GM19043 (cell line): ENCODE results near the gene MIEN1.
"Not testable (repeated sequence)": the region's sequence is repeated elsewhere in the genome, so short reads cannot be mapped to it uniquely, and the experiment has no call there.

Experiments used
- ATAC-seq: cut with Tn5 transposase; IDR thresholded peaks from one replicate; pipeline ENCODE4 v1.9.1; 2021; ENCODE audit warnings: low read depth; ENCODE audit not compliant: unreplicated experiment

The MIEN1 gene

DNA sequence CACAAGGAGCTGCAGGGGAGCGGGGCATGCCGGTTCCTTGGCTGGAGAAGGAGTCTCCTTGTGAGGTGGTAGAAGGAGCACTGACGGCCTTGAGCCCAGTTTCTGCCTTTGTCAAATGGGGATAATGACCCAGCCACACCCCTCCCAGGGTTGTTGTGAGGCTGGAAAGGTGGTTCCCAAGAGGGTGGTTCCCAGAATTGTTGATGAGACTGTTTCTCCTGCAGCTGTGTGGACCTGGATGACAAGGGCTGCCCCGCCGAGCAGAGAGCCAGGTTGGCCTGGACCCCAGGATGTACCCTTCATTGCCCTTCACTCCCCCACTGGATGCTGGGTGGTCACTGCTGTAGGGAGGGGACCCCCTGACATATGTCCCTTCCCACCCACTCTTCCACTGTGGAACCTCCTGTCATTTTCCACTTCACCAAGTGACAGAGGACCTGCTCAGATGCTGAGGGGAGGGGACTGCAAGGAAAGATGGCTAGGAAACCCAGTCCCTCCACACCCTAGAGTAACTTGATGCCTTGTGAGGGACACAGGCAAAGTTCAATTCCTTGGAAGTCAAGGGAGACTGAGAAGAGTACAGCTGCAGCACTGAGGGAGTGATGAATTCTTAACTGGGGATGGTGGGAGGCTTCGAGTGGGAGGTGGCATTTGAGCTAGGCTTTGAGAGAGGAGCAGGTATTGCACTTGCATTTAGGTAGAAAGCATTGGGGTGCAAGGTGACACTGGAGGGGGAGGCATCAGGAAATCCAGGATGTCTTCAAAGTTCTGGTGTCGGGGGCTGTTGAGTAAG lies 10.6 kb downstream of the MIEN1 start:
- no peak for ATAC-seq

- no peak for ATAC-seq
These were observed 12.7 kb downstream of the MIEN1 start for GRCh38 chr17:39717660-39718059.

DNA sequence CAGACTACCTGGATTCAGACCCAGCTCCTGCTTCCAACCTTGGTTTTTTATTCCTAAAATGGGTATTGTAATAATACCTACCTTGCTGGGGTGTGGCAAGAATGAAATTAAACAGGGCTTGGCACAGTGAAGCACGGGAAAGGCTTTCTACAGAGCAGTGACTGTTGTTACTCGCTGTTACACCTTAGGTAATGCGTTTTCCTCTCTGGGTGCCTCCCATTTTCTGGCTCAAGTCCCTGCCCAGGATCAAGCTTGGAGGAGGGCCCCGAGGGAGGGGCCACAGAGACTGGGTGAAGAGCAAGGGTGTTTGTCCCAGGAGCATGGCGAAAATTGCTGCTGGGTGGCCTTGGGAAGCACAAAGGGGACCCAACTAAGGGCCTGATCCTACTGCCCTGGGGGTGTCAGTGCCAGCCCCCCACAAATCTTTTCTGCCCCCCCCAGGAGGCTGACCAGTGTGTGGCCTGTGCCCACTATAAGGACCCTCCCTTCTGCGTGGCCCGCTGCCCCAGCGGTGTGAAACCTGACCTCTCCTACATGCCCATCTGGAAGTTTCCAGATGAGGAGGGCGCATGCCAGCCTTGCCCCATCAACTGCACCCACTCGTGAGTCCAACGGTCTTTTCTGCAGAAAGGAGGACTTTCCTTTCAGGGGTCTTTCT lies 13.3 kb downstream of the MIEN1 start:
- no peak for ATAC-seq

DNA sequence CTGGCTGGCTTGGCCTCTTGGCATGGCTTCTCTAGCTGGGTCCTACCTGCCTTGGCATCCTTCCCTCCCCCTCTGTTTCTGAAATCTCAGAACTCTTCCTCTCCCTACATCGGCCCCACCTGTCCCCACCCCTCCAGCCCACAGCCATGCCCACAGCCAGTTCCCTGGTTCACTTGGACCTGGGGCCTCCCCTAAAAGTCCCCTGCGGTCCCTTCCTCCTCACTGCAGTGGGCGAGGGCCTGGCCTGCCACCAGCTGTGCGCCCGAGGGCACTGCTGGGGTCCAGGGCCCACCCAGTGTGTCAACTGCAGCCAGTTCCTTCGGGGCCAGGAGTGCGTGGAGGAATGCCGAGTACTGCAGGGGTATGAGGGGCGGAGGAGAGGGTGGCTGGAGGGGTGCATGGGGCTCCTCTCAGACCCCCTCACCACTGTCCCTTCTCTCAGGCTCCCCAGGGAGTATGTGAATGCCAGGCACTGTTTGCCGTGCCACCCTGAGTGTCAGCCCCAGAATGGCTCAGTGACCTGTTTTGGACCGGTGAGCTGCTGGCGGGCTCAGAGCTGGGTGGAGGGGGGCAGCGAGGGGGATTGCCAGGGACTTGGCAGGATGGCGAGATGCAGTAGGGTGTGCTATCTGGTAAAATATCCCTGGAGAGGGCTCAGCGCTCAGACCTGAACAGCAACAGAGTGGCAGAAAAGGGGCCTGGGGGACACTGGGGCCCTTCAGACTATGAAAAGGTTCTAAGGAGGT lies 14.1 kb downstream of the MIEN1 start:
- ATAC-seq = no peak

- ATAC-seq = no peak
These were observed 14.8 kb downstream of the MIEN1 start for GRCh38 chr17:39715375-39716072.

DNA sequence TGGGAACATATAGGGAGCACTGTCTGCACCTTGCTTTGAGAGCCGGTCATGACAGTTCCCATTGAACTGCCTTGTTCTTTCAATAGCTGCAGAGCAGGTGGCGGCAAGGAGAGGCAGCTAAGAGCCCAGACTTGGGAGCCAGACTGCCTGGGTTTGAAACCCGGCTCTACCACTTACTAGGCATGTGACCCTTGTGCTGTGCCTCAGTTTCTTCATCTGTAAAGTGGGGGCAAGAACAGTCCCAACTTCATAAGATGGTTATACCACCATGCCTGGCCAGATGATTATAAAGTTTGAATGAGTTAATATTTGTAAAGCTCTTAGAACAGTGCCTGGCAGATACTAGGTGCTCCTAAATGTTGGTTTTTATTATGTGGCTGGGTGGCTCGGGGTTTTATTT lies 16.1 kb downstream of the MIEN1 start:
- no peak for ATAC-seq

DNA sequence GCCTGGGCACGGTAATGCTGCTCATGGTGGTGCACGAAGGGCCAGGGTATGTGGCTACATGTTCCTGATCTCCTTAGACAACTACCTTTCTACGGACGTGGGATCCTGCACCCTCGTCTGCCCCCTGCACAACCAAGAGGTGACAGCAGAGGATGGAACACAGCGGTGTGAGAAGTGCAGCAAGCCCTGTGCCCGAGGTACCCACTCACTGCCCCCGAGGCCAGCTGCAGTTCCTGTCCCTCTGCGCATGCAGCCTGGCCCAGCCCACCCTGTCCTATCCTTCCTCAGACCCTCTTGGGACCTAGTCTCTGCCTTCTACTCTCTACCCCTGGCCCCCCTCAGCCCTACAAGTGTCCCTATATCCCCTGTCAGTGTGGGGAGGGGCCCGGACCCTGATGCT lies 18.5 kb downstream of the MIEN1 start:
- no peak for ATAC-seq

GRCh38 chr17:39711071-39711470 lies 19.3 kb downstream of the MIEN1 start:
- not testable (repeated sequence) for ATAC-seq

DNA sequence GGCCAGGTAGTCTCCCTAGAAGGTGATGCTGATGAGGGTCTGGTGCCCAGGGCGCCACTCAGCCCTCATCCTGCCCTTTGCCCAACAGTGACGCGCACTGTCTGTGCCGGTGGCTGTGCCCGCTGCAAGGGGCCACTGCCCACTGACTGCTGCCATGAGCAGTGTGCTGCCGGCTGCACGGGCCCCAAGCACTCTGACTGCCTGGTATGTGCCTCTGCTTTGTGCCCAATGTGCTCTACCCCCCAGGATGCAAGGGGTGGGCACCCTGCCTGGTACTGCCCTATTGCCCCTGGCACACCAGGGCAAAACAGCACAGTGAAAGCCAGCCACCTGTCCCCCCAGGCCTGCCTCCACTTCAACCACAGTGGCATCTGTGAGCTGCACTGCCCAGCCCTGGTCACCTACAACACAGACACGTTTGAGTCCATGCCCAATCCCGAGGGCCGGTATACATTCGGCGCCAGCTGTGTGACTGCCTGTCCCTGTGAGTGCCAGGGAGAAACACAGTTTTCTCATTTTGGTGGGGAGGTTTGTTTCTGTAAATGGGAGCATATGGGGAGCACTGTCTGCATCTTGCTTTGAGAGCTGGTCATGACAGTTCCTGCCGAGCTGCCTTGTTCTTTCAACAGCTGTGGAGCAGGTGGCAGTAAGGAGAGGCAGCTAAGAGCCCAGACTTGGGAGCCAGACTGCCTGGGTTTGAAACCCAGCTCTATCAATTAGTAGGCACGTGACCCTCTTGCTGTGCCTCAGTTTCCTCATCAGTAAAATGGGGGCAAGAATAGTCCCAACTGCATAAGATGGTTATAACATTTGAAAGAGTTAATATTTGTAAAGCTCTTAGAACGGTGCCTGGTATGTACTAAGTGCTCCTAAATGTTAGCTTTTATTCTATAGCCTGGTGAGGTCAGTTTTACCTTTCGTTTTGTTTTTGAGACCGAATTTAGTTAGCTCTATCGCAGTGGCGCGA lies 20.1 kb downstream of the MIEN1 start:
- no peak for ATAC-seq

- ATAC-seq = no peak
These were observed 20.9 kb downstream of the MIEN1 start for GRCh38 chr17:39709319-39709997.

- ATAC-seq = no peak
These were observed 23.4 kb downstream of the MIEN1 start for GRCh38 chr17:39706921-39707337.

- no peak for ATAC-seq
These were observed 23.9 kb downstream of the MIEN1 start for GRCh38 chr17:39706383-39706782.

- ATAC-seq = no peak
These were observed 24.5 kb downstream of the MIEN1 start for GRCh38 chr17:39705786-39706348.

- no peak for ATAC-seq
These were observed 25.3 kb downstream of the MIEN1 start for GRCh38 chr17:39704821-39705551.

DNA sequence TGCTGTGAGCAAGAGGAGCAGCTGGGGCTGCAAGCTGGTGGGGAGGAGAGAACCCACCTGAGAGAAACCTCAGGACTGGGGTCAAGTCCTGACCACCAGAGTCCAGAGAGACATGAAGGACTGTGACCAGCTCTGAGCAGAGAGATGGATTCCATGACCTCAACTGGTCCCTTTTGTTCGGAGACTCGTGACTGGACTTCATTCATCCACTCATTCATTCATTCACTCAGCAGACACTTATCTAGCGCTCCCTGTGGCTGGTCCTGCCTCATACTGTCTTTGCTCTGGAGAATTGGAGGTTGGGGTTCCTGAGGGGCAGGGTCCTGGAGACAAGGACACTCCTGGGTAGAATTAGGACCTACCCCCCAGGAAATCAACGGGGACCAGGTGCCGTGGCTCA lies 26.4 kb downstream of the MIEN1 start:
- no peak for ATAC-seq

DNA sequence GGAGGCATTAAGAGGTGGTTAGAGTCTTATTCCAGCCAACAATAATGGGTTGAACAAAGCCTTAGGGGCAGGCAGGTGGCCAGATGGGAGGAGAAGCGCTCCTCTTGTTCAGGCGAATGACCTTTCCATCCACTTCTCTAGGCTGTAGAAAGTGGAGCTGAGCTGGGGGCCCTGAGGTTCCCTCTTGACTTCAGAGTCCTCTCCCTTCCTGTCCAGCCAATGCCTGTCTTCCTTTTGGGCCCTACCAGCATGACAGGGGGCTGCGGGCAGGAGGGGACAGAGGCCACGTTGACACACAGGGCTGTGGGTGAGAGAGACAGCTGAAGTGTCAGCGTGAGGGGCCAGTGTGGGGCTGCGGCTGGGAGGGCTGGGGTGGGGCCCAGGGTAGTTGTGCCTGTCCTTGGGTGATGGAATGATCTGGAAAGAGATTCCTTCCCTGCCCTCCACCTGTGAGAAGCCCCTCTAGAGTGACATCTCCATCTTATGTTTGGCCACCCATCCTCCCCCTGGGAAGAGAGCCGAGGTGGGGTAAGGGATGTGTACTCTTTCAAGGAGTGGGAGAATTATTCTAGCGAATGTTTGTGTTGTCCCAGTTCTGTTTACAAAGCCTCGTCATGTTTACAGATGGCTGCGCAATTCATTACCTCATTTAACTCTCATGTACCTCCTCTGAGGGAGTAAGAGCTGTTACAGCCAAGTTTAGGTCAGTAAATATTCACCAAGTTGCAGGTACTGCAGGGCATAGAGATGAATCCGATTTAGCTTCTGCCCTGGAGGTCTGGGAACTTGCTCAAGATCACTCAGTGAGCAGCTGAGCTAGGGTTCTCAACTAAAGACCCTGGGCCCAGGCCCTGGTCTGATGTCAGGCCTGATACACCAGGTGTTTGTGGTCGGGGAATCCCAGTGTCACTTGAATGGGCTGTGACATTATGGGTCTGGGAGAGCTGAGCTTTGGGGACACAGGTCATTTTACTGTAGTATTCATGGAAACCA lies 27.1 kb downstream of the MIEN1 start:
- no peak for ATAC-seq

GRCh38 chr17:39701784-39702422 lies 28.4 kb downstream of the MIEN1 start:
- no peak for ATAC-seq
